22Rv1 (cell line): Measurements from ENCODE around the gene SLC12A1.

Source experiments
- ZFX ChIP-seq: fragments of 450-650 bp; IDR thresholded peaks from 2 replicates; pipeline ENCODE4 v1.6.1; 2017; ENCODE audit warnings: antibody characterized with exemption, borderline replicate concordance
- TF ChIP-seq, protein P1 (sequence below): fragments of 450-650 bp; IDR thresholded peaks from 2 replicates; pipeline ENCODE4 v1.5.1; 2017; ENCODE audit warnings: mild to moderate bottlenecking

DNA sequence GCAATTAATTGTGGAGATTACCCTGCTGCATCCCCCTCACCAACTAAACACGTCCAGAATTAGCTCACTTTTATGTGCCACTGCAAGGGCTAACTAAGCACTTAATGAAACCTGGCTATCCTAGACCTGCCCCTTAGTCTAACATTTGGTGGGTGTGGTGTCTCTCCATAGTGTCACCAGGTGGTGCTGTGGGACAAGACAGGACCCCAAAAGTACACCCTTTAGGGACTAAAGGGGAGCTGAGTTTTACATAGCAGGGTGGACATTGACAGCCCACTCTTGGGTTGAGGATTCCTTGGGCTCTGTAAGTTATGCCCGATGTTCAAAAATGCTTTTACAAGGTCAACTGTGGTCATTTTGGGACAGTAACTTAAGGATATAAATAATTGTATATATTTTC lies 130.8 kb downstream of the SLC12A1 start:
- TF ChIP-seq, protein P1, sequence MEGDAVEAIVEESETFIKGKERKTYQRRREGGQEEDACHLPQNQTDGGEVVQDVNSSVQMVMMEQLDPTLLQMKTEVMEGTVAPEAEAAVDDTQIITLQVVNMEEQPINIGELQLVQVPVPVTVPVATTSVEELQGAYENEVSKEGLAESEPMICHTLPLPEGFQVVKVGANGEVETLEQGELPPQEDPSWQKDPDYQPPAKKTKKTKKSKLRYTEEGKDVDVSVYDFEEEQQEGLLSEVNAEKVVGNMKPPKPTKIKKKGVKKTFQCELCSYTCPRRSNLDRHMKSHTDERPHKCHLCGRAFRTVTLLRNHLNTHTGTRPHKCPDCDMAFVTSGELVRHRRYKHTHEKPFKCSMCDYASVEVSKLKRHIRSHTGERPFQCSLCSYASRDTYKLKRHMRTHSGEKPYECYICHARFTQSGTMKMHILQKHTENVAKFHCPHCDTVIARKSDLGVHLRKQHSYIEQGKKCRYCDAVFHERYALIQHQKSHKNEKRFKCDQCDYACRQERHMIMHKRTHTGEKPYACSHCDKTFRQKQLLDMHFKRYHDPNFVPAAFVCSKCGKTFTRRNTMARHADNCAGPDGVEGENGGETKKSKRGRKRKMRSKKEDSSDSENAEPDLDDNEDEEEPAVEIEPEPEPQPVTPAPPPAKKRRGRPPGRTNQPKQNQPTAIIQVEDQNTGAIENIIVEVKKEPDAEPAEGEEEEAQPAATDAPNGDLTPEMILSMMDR: peak; percentile 43
- TF ChIP-seq ZFX: no peak
